SK-N-SH treated with all-trans-retinoic acid at 6 μM for 48 hours (cell line): Measurements from ENCODE around the gene POU2F1.

Source experiments
- ATAC-seq: fragments of 200-7000 bp; cut with Tn5 transposase; 3 replicates; pipeline ENCODE4 v1.9.1; 2020; ENCODE audit warnings: mild to moderate bottlenecking, moderate library complexity
- ARNTL ChIP-seq: fragments of 450-650 bp; formaldehyde crosslinking; IDR thresholded peaks from 2 replicates; pipeline ENCODE4 v1.5.0; 2020; ENCODE audit warnings: low read depth, mild to moderate bottlenecking, moderate library complexity, borderline replicate concordance
- BACH2 ChIP-seq: fragments of 250-450 bp; sonication (Bioruptor Pico); IDR thresholded peaks from 2 replicates; pipeline ENCODE4 v1.9.0; 2021; ENCODE audit warnings: mild to moderate bottlenecking, borderline replicate concordance
- CSDC2 ChIP-seq: fragments of 250-450 bp; sonication (Bioruptor Pico); IDR thresholded peaks from 2 replicates; pipeline ENCODE4 v1.5.0; 2020; ENCODE audit warnings: mild to moderate bottlenecking, moderate library complexity
- GLIS3 ChIP-seq: fragments of 250-450 bp; sonication (Bioruptor Pico); IDR thresholded peaks from 2 replicates; pipeline ENCODE4 v1.5.0; 2020; ENCODE audit warnings: mild to moderate bottlenecking, moderate library complexity
- OSR1 ChIP-seq: fragments of 250-450 bp; sonication (Bioruptor Pico); IDR thresholded peaks from 2 replicates; pipeline ENCODE4 v1.8.0; 2022; ENCODE audit warnings: moderate library complexity, mild to moderate bottlenecking, inconsistent platforms
- PPARA ChIP-seq: fragments of 250-450 bp; sonication (Bioruptor Pico); IDR thresholded peaks from 2 replicates; pipeline ENCODE4 v1.5.0; 2020; ENCODE audit warnings: mild to moderate bottlenecking, borderline replicate concordance
- RARB ChIP-seq: fragments of 250-450 bp; sonication (Bioruptor Pico); IDR thresholded peaks from 2 replicates; pipeline ENCODE4 v1.8.0; 2021; ENCODE audit warnings: mild to moderate bottlenecking, moderate library complexity
- SNAI2 ChIP-seq: fragments of 250-450 bp; sonication (Bioruptor Pico); IDR thresholded peaks from 2 replicates; pipeline ENCODE4 v1.5.0; 2020; ENCODE audit warnings: mild to moderate bottlenecking, moderate library complexity
- TCF4 ChIP-seq: fragments of 250-450 bp; sonication (Bioruptor Pico); IDR thresholded peaks from 2 replicates; pipeline ENCODE4 v1.8.0; 2021; ENCODE audit warnings: mild to moderate bottlenecking, moderate library complexity, borderline replicate concordance
- TOX ChIP-seq: fragments of 250-450 bp; sonication (Bioruptor Pico); IDR thresholded peaks from 2 replicates; pipeline ENCODE4 v1.8.0; 2021; ENCODE audit warnings: mild to moderate bottlenecking, moderate library complexity, borderline replicate concordance
- ZC3H10 ChIP-seq: fragments of 250-450 bp; sonication (Bioruptor Pico); IDR thresholded peaks from 2 replicates; pipeline ENCODE4 v1.5.1; 2021; ENCODE audit warnings: mild to moderate bottlenecking, moderate library complexity
- ZFP3 ChIP-seq: fragments of 250-450 bp; sonication (Bioruptor Pico); IDR thresholded peaks from 2 replicates; pipeline ENCODE4 v1.5.0; 2020; ENCODE audit warnings: mild to moderate bottlenecking, moderate library complexity
- ZFP30 ChIP-seq: fragments of 450-650 bp; formaldehyde crosslinking; IDR thresholded peaks from 2 replicates; pipeline ENCODE4 v1.5.0; 2022; ENCODE audit warnings: mild to moderate bottlenecking, moderate library complexity
- ZNF70 ChIP-seq: fragments of 450-650 bp; formaldehyde crosslinking; IDR thresholded peaks from 2 replicates; pipeline ENCODE4 v1.5.0; 2020; ENCODE audit warnings: mild to moderate bottlenecking, moderate library complexity
- TF ChIP-seq, protein P1 (sequence below): fragments of 250-450 bp; sonication (Bioruptor Pico); IDR thresholded peaks from 2 replicates; pipeline ENCODE4 v1.8.0; 2020; ENCODE audit warnings: mild to moderate bottlenecking, moderate library complexity, borderline replicate concordance
- TF ChIP-seq, protein P2 (sequence below): fragments of 250-450 bp; sonication (Bioruptor Pico); IDR thresholded peaks from 2 replicates; pipeline ENCODE4 v1.5.1; 2020; ENCODE audit warnings: low read depth, mild to moderate bottlenecking, moderate library complexity
- TF ChIP-seq, protein P3 (sequence below): fragments of 250-450 bp; sonication (Bioruptor Pico); IDR thresholded peaks from 2 replicates; pipeline ENCODE4 v1.5.1; 2021; ENCODE audit warnings: mild to moderate bottlenecking, moderate library complexity
- TF ChIP-seq, protein P4 (sequence below): fragments of 250-450 bp; sonication (Bioruptor Pico); IDR thresholded peaks from 2 replicates; pipeline ENCODE4 v1.8.0; 2021; ENCODE audit warnings: low read depth, mild to moderate bottlenecking, moderate library complexity, borderline replicate concordance
- TF ChIP-seq, protein P5 (sequence below): fragments of 250-450 bp; sonication (Bioruptor Pico); IDR thresholded peaks from 2 replicates; pipeline ENCODE4 v1.5.0; 2020; ENCODE audit warnings: mild to moderate bottlenecking, moderate library complexity

Gene POU2F1

DNA sequence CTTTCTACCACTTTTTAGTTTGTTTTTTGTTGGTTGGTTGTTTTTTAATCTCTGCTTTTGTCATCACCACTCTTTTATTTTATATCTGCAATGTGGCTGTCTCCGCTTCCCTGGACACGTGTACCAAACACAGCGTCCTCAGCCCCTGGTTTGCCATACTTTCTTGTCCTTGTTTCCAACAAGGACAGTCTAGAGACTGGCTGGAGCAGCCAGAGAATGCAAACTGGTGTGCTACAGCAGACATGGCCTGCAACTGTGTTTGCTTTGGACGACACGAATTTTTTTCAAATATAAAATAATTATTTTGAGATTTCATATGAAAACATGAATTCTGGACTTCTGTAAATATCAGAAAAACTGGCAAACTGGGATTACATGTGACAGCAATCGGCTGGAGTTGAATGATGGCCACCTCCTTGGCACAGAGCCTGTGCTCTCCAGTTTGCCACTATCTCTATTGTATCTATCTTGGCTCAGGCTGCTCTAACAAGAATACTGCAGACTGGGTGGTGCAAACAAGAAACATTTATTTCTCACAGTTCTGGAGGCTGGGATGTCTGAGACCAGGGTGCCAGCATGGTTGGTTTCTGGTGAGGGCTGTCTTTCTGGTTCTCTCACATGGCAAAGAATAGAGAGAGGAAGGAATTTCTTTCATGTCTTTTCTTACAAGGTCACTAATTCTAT lies 34.6 kb upstream of the POU2F1 start:
- no peak for ATAC-seq
- TF ChIP-seq, protein P1, sequence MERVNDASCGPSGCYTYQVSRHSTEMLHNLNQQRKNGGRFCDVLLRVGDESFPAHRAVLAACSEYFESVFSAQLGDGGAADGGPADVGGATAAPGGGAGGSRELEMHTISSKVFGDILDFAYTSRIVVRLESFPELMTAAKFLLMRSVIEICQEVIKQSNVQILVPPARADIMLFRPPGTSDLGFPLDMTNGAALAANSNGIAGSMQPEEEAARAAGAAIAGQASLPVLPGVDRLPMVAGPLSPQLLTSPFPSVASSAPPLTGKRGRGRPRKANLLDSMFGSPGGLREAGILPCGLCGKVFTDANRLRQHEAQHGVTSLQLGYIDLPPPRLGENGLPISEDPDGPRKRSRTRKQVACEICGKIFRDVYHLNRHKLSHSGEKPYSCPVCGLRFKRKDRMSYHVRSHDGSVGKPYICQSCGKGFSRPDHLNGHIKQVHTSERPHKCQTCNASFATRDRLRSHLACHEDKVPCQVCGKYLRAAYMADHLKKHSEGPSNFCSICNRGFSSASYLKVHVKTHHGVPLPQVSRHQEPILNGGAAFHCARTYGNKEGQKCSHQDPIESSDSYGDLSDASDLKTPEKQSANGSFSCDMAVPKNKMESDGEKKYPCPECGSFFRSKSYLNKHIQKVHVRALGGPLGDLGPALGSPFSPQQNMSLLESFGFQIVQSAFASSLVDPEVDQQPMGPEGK (CRISPR knock-in tag) = no peak

DNA sequence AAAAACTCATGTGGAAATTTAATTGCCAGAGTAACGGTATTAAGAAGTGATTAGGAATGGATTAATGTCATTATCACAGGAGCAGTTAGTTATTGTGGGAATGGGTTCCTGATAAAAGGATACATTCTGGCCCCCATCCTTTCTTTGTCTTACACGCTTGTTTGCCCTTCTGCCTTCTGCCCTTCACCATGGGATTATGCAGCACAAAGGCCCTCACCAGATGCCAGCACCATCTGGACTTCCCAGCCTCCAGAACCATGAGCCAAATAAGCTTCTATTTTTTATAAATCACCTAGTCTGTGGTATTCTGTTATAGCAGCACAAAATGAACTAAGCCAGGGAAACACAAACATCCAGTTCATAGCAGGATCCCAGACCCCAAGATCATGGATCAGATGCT lies 33.9 kb upstream of the POU2F1 start:
- TF ChIP-seq GLIS3 (no peak), TOX (CRISPR knock-in tag) (no peak), PPARA (CRISPR knock-in tag) (no peak), ARNTL (CRISPR knock-in tag) (no peak), BACH2 (CRISPR knock-in tag) (no peak), ZC3H10 (CRISPR knock-in tag) (no peak), OSR1 (CRISPR knock-in tag) (no peak), ZFP30 (CRISPR knock-in tag) (no peak), ZFP3 (CRISPR knock-in tag) (no peak), RARB (CRISPR knock-in tag) (no peak), TCF4 (CRISPR knock-in tag) (no peak)
- TF ChIP-seq, protein P1 (CRISPR knock-in tag) = no peak
- TF ChIP-seq, protein P2, sequence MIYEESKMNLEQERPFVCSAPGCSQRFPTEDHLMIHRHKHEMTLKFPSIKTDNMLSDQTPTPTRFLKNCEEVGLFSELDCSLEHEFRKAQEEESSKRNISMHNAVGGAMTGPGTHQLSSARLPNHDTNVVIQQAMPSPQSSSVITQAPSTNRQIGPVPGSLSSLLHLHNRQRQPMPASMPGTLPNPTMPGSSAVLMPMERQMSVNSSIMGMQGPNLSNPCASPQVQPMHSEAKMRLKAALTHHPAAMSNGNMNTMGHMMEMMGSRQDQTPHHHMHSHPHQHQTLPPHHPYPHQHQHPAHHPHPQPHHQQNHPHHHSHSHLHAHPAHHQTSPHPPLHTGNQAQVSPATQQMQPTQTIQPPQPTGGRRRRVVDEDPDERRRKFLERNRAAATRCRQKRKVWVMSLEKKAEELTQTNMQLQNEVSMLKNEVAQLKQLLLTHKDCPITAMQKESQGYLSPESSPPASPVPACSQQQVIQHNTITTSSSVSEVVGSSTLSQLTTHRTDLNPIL = no peak
- TF ChIP-seq, protein P3, sequence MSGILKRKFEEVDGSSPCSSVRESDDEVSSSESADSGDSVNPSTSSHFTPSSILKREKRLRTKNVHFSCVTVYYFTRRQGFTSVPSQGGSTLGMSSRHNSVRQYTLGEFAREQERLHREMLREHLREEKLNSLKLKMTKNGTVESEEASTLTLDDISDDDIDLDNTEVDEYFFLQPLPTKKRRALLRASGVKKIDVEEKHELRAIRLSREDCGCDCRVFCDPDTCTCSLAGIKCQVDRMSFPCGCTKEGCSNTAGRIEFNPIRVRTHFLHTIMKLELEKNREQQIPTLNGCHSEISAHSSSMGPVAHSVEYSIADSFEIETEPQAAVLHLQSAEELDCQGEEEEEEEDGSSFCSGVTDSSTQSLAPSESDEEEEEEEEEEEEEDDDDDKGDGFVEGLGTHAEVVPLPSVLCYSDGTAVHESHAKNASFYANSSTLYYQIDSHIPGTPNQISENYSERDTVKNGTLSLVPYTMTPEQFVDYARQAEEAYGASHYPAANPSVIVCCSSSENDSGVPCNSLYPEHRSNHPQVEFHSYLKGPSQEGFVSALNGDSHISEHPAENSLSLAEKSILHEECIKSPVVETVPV = no peak
- no peak for ATAC-seq

DNA sequence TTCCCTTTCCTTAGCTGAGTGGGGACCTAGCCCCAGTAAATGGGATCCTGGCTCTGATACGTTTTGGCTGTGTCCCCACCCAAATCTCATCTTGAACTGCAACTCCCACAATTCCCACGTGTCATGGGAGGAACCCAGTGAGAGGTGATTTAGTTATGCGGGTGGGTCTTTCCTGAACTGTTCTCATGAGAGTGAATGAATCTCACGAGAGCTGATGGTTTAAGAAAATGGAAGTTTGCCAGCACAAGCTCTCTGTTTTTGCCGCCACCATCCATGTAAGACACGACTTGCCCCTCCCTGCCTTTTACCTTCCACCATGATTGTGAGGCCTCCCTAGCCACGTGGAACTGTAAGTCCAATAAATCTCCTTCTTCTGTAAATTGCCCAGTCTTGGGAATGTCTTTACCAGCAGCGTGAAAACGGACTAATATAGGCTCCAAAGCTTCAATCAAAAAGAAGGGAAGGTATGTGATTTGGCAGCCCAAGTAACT lies 29.9 kb upstream of the POU2F1 start:
- TF ChIP-seq ZNF70 (no peak), ZC3H10 (CRISPR knock-in tag) (no peak), CSDC2 (CRISPR knock-in tag) (no peak)
- TF ChIP-seq, protein P4, sequence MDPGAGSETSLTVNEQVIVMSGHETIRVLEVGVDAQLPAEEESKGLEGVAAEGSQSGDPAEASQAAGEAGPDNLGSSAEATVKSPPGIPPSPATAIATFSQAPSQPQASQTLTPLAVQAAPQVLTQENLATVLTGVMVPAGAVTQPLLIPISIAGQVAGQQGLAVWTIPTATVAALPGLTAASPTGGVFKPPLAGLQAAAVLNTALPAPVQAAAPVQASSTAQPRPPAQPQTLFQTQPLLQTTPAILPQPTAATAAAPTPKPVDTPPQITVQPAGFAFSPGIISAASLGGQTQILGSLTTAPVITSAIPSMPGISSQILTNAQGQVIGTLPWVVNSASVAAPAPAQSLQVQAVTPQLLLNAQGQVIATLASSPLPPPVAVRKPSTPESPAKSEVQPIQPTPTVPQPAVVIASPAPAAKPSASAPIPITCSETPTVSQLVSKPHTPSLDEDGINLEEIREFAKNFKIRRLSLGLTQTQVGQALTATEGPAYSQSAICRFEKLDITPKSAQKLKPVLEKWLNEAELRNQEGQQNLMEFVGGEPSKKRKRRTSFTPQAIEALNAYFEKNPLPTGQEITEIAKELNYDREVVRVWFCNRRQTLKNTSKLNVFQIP = no peak
- ATAC-seq = no peak

- no peak for ATAC-seq
- TF ChIP-seq BACH2 (CRISPR knock-in tag) (no peak), GLIS3 (no peak), TCF4 (CRISPR knock-in tag) (no peak), ZFP30 (CRISPR knock-in tag) (no peak), SNAI2 (CRISPR knock-in tag) (no peak), ARNTL (CRISPR knock-in tag) (no peak)
- TF ChIP-seq, protein P4 = no peak
- TF ChIP-seq, protein P5, sequence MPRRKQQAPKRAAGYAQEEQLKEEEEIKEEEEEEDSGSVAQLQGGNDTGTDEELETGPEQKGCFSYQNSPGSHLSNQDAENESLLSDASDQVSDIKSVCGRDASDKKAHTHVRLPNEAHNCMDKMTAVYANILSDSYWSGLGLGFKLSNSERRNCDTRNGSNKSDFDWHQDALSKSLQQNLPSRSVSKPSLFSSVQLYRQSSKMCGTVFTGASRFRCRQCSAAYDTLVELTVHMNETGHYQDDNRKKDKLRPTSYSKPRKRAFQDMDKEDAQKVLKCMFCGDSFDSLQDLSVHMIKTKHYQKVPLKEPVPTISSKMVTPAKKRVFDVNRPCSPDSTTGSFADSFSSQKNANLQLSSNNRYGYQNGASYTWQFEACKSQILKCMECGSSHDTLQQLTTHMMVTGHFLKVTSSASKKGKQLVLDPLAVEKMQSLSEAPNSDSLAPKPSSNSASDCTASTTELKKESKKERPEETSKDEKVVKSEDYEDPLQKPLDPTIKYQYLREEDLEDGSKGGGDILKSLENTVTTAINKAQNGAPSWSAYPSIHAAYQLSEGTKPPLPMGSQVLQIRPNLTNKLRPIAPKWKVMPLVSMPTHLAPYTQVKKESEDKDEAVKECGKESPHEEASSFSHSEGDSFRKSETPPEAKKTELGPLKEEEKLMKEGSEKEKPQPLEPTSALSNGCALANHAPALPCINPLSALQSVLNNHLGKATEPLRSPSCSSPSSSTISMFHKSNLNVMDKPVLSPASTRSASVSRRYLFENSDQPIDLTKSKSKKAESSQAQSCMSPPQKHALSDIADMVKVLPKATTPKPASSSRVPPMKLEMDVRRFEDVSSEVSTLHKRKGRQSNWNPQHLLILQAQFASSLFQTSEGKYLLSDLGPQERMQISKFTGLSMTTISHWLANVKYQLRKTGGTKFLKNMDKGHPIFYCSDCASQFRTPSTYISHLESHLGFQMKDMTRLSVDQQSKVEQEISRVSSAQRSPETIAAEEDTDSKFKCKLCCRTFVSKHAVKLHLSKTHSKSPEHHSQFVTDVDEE (CRISPR knock-in tag) = no peak
- TF ChIP-seq, protein P3 = no peak
These were observed 28.7 kb upstream of the POU2F1 start for GRCh38 chr1:167191958-167192357.
